MM.1S (cell line): ENCODE measurements around the gene ZP1.

Experiments used
- DNase-seq: peaks from one replicate; pipeline ENCODE4 v3.0.0-alpha.2; 2015
- H2AFZ ChIP-seq: fragments of 300-600 bp; sonication (generic); 2 replicates; pipeline ENCODE4 v1.6.0; 2016; ENCODE audit warnings: antibody characterized with exemption, low read length
- H3F3A ChIP-seq: fragments of 300-600 bp; sonication (generic); 2 replicates; pipeline ENCODE4 v1.6.1; 2016; ENCODE audit warnings: mild to moderate bottlenecking, antibody characterized with exemption, low read length, moderate library complexity, mixed read lengths; ENCODE audit not compliant: insufficient read depth
- H3K27ac ChIP-seq: fragments of 300-600 bp; sonication (generic); 2 replicates; pipeline ENCODE4 v1.5.1; 2016; ENCODE audit warnings: mild to moderate bottlenecking, low read length
- H3K27me3 ChIP-seq: fragments of 300-600 bp; sonication (generic); replicated peaks from 2 replicates; pipeline ENCODE4 v1.6.0; 2016; ENCODE audit warnings: low read length; ENCODE audit not compliant: insufficient read depth
- H3K36me3 ChIP-seq: fragments of 300-600 bp; sonication (generic); replicated peaks from 2 replicates; pipeline ENCODE4 v1.6.1; 2016; ENCODE audit warnings: mild to moderate bottlenecking, low read length, mixed read lengths; ENCODE audit not compliant: insufficient read depth
- H3K4me1 ChIP-seq: fragments of 300-600 bp; sonication (generic); 2 replicates; pipeline ENCODE4 v1.6.1; 2016; ENCODE audit warnings: low read length, mixed read lengths
- H3K4me2 ChIP-seq: fragments of 300-600 bp; sonication (generic); 2 replicates; pipeline ENCODE4 v1.6.0; 2016; ENCODE audit warnings: low read depth, low read length
- H3K4me3 ChIP-seq: fragments of 300-600 bp; sonication (generic); 2 replicates; pipeline ENCODE4 v1.5.1; 2016; ENCODE audit warnings: low read length, mixed read lengths
- H3K79me2 ChIP-seq: fragments of 300-600 bp; sonication (generic); 2 replicates; pipeline ENCODE4 v1.6.1; 2016; ENCODE audit warnings: mixed run types, low read length, mixed read lengths
- H3K9ac ChIP-seq: fragments of 300-600 bp; sonication (generic); 2 replicates; pipeline ENCODE4 v1.6.1; 2016; ENCODE audit warnings: low read length, mixed read lengths
- H3K9me2 ChIP-seq: fragments of 300-600 bp; sonication (generic); replicated peaks from 2 replicates; pipeline ENCODE4 v1.6.1; 2016; ENCODE audit warnings: mild to moderate bottlenecking, low read length, mixed read lengths; ENCODE audit not compliant: insufficient read depth
- H3K9me3 ChIP-seq: fragments of 300-600 bp; sonication (generic); replicated peaks from 2 replicates; pipeline ENCODE4 v1.6.1; 2016; ENCODE audit warnings: mild to moderate bottlenecking, low read length, mixed read lengths; ENCODE audit not compliant: insufficient read depth
- H4K20me1 ChIP-seq: fragments of 300-600 bp; sonication (generic); 2 replicates; pipeline ENCODE4 v1.6.1; 2016; ENCODE audit warnings: mild to moderate bottlenecking, low read length, moderate library complexity, mixed read lengths; ENCODE audit not compliant: insufficient read depth
- EZH2 ChIP-seq: fragments of 300-600 bp; sonication (generic); optimal IDR thresholded peaks from 2 replicates; pipeline ENCODE3; 2017; ENCODE audit warnings: low read depth, mild to moderate bottlenecking, antibody characterized with exemption, low read length, mixed read lengths
- EZH2phosphoT487 ChIP-seq: fragments of 300-600 bp; sonication (generic); IDR thresholded peaks from 2 replicates; pipeline ENCODE4 v1.6.1; 2018; ENCODE audit warnings: antibody characterized with exemption, low read length
- TF ChIP-seq, protein P1 (sequence below): fragments of 300-600 bp; sonication (generic); IDR thresholded peaks from 2 replicates; pipeline ENCODE4 v1.5.1; 2016; ENCODE audit warnings: antibody characterized with exemption, low read length, mixed read lengths

The ZP1 gene

DNA sequence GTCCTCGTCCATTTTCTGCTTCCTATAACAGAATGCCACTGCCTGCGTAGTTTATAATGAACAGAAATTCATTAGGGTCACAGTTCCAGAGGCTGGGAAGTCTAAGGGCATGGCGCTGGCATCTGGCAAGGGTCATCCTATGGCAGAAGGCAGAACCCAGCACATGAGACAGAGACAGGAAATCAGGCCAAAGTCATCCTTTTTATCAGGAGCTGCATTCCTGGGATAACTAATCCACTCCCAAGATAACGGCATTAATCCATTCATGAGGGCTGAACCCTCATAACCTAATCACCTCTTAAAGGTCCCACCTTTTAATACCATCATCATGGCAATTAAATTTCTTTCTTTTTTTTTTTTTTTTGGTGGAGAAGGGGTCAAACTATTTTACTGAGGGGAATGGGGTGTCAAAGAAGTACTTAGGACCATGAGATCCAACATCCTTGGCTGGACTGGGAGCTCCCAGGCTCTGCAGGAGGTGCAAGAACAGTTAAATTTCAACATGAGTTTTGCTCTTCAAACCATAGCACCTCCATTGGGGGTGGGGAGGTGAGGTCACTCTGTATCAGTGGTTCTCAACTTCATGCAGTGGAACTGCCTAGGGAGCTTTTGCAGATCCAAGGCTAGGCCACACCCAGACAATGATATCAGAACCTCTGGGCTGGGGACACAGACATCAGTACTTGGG lies 51.1 kb downstream of the ZP1 start:
- H3K27ac ChIP-seq, result no peak overlapping the region
- H4K20me1 ChIP-seq, result peaks cover 42% of the 10 kb centered on the region
- no peaks in the 10 kb centered on the region for H3K9me2 ChIP-seq
- no peak overlapping the region for H3K4me3 ChIP-seq
- H3K4me2 ChIP-seq, result no peak overlapping the region
- H3K4me1 ChIP-seq, result peaks cover 26% of the 10 kb centered on the region
- DNase-seq, result no peak
- H3K36me3 ChIP-seq, result peaks cover 11% of the 10 kb centered on the region
- H3K9me3 ChIP-seq, result no peaks in the 10 kb centered on the region
- peaks cover 28% of the 10 kb centered on the region for H3F3A ChIP-seq
- H3K79me2 ChIP-seq, result peaks cover 69% of the 10 kb centered on the region
- no peak overlapping the region for H3K9ac ChIP-seq
- no peak overlapping the region for H2AFZ ChIP-seq
- TF ChIP-seq, protein P1, sequence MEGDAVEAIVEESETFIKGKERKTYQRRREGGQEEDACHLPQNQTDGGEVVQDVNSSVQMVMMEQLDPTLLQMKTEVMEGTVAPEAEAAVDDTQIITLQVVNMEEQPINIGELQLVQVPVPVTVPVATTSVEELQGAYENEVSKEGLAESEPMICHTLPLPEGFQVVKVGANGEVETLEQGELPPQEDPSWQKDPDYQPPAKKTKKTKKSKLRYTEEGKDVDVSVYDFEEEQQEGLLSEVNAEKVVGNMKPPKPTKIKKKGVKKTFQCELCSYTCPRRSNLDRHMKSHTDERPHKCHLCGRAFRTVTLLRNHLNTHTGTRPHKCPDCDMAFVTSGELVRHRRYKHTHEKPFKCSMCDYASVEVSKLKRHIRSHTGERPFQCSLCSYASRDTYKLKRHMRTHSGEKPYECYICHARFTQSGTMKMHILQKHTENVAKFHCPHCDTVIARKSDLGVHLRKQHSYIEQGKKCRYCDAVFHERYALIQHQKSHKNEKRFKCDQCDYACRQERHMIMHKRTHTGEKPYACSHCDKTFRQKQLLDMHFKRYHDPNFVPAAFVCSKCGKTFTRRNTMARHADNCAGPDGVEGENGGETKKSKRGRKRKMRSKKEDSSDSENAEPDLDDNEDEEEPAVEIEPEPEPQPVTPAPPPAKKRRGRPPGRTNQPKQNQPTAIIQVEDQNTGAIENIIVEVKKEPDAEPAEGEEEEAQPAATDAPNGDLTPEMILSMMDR, result no peak
- no peak for TF ChIP-seq EZH2phosphoT487
- TF ChIP-seq EZH2, result no peak
- no peaks in the 10 kb centered on the region for H3K27me3 ChIP-seq

DNA sequence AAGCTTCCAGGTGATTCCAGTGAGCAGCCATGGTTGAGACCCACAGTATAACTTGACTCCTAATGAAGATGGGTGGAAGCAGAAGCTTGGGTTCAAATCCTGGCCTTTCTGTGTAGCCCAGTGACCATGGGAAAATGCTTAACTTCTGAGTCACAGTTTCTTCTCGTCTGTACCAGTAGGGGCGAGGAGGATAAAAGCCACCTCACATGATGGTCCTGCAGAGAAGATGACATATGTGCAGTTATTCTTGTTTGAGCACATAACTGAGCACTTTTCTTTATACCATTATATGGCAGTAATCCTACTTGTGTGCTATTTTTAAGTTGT lies 51.6 kb downstream of the ZP1 start:
- H3K27me3 ChIP-seq, result 0 out of 2 replicates have a peak, but pooled peaks cover under 1% of the 10 kb centered on the region
- TF ChIP-seq EZH2phosphoT487 (no peak), EZH2 (no peak)
- TF ChIP-seq, protein P1, result no peak
- peaks cover 25% of the 10 kb centered on the region for H3K4me1 ChIP-seq
- H3F3A ChIP-seq, result peaks cover 29% of the 10 kb centered on the region
- H3K9me2 ChIP-seq, result no peaks in the 10 kb centered on the region
- no peaks in the 10 kb centered on the region for H3K9me3 ChIP-seq
- peaks cover 11% of the 10 kb centered on the region for H3K36me3 ChIP-seq
- H3K4me2 ChIP-seq, result no peak overlapping the region
- H3K4me3 ChIP-seq, result no peak overlapping the region
- no peak for DNase-seq
- H3K27ac ChIP-seq, result no peak overlapping the region
- H3K9ac ChIP-seq, result no peak overlapping the region
- no peak overlapping the region for H2AFZ ChIP-seq
- peaks cover 69% of the 10 kb centered on the region for H3K79me2 ChIP-seq
- H4K20me1 ChIP-seq, result peaks cover 45% of the 10 kb centered on the region

DNA sequence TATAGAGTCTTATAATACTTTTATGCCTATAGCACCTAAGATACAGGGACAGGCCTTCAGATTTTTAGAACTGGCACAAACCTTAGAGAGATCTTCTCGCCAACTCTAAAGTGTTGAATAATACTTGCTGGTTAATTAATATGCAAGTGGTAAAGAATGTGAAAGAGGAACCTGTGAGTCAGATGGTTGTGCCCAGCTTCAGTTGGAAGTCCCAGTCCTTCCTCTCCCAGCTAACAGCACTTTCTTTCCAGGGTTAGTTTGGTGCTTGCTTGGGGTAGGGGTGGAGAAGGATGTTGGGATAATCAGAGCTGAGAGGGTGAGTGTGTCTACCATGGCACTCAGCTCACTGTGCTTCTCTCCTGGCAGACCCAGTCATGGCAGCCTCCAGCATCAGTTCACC lies 52.0 kb downstream of the ZP1 start:
- H3K79me2 ChIP-seq, result peaks cover 65% of the 10 kb centered on the region
- H3K27me3 ChIP-seq, result 0 out of 2 replicates have a peak, but pooled peaks cover 4% of the 10 kb centered on the region
- peaks cover 25% of the 10 kb centered on the region for H3K4me1 ChIP-seq
- TF ChIP-seq EZH2 (no peak), EZH2phosphoT487 (no peak)
- TF ChIP-seq, protein P1, result no peak
- H3K36me3 ChIP-seq, result peaks cover 11% of the 10 kb centered on the region
- H3K9me2 ChIP-seq, result no peaks in the 10 kb centered on the region
- H3F3A ChIP-seq, result peaks cover 29% of the 10 kb centered on the region
- H2AFZ ChIP-seq, result no peak overlapping the region
- H3K4me2 ChIP-seq, result no peak overlapping the region
- peaks cover 45% of the 10 kb centered on the region for H4K20me1 ChIP-seq
- H3K27ac ChIP-seq, result no peak overlapping the region
- H3K9ac ChIP-seq, result no peak overlapping the region
- DNase-seq, result no peak
- H3K9me3 ChIP-seq, result no peaks in the 10 kb centered on the region
- no peak overlapping the region for H3K4me3 ChIP-seq
